ENCODE measurements around the gene SLC37A4. TPM values are rescaled to one million over a fixed set of nuclear protein-coding genes. Genes with fewer than 3 reads are reported as not detected.
A peak's percentile ranks its signal among the peaks of the same experiment; 100 is the strongest.

SLC37A4 gene
- total and polyA plus RNA-seq, 2 of the 13 experiments (the other 11 are each of a cell fraction or from before 2014, with no cell fraction given) = 43.0 to 56.1 TPM

DNA sequence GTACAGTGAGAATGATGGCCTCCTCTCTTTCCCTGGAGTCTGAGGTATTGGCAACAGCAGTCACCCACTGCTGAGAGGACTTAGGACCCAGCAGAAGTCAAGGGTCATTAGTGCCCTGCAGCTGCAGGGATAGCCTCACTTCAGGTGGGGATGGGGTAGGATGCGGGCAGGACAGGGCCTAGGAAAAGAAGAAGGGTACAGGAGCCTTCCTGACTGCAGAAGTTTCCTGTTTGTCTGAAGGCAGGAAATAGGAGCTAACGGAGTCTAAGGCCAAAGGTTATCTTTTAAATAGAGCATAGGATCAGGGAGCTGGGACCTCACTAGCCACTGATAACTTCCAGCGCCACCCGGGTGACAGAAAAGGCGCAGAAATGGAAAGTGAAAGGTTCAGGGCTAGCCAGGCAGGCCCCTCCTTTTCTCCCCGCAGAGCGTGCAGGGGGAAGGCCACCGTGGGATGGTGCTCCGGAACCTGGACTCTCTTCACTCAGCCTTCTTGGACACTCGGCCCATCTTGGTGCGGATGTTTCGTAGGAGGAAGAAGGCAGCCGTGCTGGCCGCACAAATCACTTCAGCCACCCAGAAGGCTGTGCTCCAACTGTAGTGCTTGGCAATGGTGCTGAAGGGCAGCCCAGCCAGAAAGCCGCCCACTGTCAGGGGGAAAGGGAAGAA is 6.1 kb downstream of the SLC37A4 start (continued):
- TF ChIP-seq AGO1 (IDR thresholded peaks at IDR 0.05; ENCODE audit: low read depth, low read length, poor library complexity, severe bottlenecking) (peak; percentile 34), ZNF10 (CRISPR knock-in tag; IDR thresholded peaks at IDR 0.05; ENCODE audit: borderline replicate concordance, low read depth) (no peak), ZNF546 (CRISPR knock-in tag; conservative IDR thresholded peaks at IDR 0.05) (no peak), ZNF430 (CRISPR knock-in tag; IDR thresholded peaks at IDR 0.05) (no peak), REPIN1 (CRISPR knock-in tag; IDR thresholded peaks at IDR 0.05; ENCODE audit: borderline replicate concordance, low read depth) (no peak), ZMAT3 (CRISPR knock-in tag; conservative IDR thresholded peaks at IDR 0.05) (no peak), NKX3-1 (CRISPR knock-in tag; IDR thresholded peaks at IDR 0.05) (no peak), SMAD9 (CRISPR knock-in tag; IDR thresholded peaks at IDR 0.05) (no peak), ZNF296 (CRISPR knock-in tag; conservative IDR thresholded peaks at IDR 0.05) (no peak), HDAC1 (CRISPR knock-in tag; IDR thresholded peaks at IDR 0.05) (peak; percentile 36; the same call in 1 of the 2 replicates), ZFY (CRISPR knock-in tag; IDR thresholded peaks at IDR 0.05) (peak; percentile 35; the same call in 1 of the 2 replicates), ETV5 (CRISPR knock-in tag; IDR thresholded peaks at IDR 0.05; ENCODE audit: borderline replicate concordance) (peak; percentile 39; the same call in 1 of the 2 replicates), AGO2 (optimal IDR thresholded peaks at IDR 0.05; ENCODE audit: low read depth, low read length) (peak; percentile 60), ELF3 (CRISPR knock-in tag; IDR thresholded peaks at IDR 0.05) (peak; percentile 44; the same call in 1 of the 2 replicates), SSRP1 (CRISPR knock-in tag; IDR thresholded peaks at IDR 0.05) (peak; percentile 70; the same call in 1 of the 2 replicates)
- TF ChIP-seq, protein P1, sequence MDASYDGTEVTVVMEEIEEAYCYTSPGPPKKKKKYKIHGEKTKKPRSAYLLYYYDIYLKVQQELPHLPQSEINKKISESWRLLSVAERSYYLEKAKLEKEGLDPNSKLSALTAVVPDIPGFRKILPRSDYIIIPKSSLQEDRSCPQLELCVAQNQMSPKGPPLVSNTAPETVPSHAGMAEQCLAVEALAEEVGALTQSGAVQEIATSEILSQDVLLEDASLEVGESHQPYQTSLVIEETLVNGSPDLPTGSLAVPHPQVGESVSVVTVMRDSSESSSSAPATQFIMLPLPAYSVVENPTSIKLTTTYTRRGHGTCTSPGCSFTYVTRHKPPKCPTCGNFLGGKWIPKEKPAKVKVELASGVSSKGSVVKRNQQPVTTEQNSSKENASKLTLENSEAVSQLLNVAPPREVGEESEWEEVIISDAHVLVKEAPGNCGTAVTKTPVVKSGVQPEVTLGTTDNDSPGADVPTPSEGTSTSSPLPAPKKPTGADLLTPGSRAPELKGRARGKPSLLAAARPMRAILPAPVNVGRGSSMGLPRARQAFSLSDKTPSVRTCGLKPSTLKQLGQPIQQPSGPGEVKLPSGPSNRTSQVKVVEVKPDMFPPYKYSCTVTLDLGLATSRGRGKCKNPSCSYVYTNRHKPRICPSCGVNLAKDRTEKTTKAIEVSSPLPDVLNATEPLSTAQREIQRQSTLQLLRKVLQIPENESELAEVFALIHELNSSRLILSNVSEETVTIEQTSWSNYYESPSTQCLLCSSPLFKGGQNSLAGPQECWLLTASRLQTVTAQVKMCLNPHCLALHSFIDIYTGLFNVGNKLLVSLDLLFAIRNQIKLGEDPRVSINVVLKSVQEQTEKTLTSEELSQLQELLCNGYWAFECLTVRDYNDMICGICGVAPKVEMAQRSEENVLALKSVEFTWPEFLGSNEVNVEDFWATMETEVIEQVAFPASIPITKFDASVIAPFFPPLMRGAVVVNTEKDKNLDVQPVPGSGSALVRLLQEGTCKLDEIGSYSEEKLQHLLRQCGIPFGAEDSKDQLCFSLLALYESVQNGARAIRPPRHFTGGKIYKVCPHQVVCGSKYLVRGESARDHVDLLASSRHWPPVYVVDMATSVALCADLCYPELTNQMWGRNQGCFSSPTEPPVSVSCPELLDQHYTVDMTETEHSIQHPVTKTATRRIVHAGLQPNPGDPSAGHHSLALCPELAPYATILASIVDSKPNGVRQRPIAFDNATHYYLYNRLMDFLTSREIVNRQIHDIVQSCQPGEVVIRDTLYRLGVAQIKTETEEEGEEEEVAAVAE (CRISPR knock-in tag; IDR thresholded peaks at IDR 0.05; ENCODE audit: borderline replicate concordance) = no peak
- TF ChIP-seq, protein P2, sequence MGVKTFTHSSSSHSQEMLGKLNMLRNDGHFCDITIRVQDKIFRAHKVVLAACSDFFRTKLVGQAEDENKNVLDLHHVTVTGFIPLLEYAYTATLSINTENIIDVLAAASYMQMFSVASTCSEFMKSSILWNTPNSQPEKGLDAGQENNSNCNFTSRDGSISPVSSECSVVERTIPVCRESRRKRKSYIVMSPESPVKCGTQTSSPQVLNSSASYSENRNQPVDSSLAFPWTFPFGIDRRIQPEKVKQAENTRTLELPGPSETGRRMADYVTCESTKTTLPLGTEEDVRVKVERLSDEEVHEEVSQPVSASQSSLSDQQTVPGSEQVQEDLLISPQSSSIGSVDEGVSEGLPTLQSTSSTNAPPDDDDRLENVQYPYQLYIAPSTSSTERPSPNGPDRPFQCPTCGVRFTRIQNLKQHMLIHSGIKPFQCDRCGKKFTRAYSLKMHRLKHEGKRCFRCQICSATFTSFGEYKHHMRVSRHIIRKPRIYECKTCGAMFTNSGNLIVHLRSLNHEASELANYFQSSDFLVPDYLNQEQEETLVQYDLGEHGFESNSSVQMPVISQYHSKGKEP (CRISPR knock-in tag; IDR thresholded peaks at IDR 0.05) = no peak
- TF ChIP-seq, protein P3, sequence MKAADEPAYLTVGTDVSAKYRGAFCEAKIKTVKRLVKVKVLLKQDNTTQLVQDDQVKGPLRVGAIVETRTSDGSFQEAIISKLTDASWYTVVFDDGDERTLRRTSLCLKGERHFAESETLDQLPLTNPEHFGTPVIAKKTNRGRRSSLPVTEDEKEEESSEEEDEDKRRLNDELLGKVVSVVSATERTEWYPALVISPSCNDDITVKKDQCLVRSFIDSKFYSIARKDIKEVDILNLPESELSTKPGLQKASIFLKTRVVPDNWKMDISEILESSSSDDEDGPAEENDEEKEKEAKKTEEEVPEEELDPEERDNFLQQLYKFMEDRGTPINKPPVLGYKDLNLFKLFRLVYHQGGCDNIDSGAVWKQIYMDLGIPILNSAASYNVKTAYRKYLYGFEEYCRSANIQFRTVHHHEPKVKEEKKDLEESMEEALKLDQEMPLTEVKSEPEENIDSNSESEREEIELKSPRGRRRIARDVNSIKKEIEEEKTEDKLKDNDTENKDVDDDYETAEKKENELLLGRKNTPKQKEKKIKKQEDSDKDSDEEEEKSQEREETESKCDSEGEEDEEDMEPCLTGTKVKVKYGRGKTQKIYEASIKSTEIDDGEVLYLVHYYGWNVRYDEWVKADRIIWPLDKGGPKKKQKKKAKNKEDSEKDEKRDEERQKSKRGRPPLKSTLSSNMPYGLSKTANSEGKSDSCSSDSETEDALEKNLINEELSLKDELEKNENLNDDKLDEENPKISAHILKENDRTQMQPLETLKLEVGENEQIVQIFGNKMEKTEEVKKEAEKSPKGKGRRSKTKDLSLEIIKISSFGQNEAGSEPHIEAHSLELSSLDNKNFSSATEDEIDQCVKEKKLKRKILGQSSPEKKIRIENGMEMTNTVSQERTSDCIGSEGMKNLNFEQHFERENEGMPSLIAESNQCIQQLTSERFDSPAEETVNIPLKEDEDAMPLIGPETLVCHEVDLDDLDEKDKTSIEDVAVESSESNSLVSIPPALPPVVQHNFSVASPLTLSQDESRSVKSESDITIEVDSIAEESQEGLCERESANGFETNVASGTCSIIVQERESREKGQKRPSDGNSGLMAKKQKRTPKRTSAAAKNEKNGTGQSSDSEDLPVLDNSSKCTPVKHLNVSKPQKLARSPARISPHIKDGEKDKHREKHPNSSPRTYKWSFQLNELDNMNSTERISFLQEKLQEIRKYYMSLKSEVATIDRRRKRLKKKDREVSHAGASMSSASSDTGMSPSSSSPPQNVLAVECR (CRISPR knock-in tag; IDR thresholded peaks at IDR 0.05; ENCODE audit: borderline replicate concordance) = peak; percentile 58; the same call in 1 of the 2 replicates

Measured in HepG2 (cell line).